A549 (cell line): ENCODE measurements around the gene CPPED1.

Experiments
- CBX2 ChIP-seq: fragments of 200-600 bp; sonication (generic); IDR thresholded peaks from 2 replicates; pipeline ENCODE4 v1.6.1; 2016; ENCODE audit warnings: low read depth, mild to moderate bottlenecking, borderline replicate concordance
- CTCF ChIP-seq: fragments of >200 bp; sonication (Bioruptor Twin); formaldehyde crosslinking; IDR thresholded peaks from 3 replicates; pipeline ENCODE4 v1.5.1; 2016

DNA sequence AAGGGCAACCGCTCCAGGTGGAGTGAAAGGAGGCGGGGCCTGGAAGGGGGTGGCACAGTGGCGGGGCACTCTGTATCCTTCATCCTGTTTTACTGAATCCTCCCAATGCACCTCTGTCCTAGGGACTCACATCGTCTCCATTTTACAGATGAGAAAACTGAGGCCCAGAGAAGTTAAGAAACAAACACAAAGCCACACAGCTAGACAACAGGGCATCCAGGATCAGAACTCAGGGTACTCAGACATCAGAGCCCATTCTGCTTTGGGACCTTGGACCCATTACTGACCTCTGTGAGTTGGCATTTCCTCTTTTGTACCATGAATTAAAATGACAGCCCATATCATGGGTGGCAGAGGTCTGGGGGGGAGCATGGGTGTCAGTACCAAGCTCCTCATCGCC is 129.2 kb downstream of the CPPED1 start:
- TF ChIP-seq CTCF (no peak), CBX2 (no peak)
